GM12873 (cell line): Measurements from ENCODE around the gene PRCC.
A peak's percentile ranks its signal among the peaks of the same experiment; 100 is the strongest.

ENCODE experiments used
- TF ChIP-seq, protein P1 (sequence below): IDR thresholded peaks from 2 replicates; pipeline ENCODE4 v1.5.1; 2012; ENCODE audit warnings: low read depth, mild to moderate bottlenecking, moderate library complexity, low read length, control low read depth; ENCODE audit not compliant: insufficient read depth; ENCODE audit errors: missing control alignments

Gene PRCC

DNA sequence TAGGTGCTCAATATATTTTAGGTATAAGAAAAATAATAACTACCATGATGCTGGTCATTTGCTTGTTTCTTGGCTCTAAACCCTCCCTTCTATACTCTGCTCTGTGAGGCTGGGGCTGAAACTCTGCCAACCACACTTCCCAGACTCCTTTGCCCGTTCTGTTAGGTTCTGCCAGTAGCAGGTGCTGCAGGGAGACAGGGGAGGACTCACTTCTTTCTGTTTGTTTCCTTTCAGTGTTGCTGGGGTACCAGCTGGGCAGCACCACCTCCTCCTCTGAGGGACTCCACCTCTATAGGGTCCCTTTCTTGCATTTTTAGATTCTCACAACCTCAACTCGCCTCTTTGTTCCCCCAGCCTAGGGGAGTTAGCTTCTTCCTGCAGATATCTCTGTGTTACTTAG lies 66.3 kb downstream of the PRCC start:
- TF ChIP-seq, protein P1, sequence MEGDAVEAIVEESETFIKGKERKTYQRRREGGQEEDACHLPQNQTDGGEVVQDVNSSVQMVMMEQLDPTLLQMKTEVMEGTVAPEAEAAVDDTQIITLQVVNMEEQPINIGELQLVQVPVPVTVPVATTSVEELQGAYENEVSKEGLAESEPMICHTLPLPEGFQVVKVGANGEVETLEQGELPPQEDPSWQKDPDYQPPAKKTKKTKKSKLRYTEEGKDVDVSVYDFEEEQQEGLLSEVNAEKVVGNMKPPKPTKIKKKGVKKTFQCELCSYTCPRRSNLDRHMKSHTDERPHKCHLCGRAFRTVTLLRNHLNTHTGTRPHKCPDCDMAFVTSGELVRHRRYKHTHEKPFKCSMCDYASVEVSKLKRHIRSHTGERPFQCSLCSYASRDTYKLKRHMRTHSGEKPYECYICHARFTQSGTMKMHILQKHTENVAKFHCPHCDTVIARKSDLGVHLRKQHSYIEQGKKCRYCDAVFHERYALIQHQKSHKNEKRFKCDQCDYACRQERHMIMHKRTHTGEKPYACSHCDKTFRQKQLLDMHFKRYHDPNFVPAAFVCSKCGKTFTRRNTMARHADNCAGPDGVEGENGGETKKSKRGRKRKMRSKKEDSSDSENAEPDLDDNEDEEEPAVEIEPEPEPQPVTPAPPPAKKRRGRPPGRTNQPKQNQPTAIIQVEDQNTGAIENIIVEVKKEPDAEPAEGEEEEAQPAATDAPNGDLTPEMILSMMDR = no peak

DNA sequence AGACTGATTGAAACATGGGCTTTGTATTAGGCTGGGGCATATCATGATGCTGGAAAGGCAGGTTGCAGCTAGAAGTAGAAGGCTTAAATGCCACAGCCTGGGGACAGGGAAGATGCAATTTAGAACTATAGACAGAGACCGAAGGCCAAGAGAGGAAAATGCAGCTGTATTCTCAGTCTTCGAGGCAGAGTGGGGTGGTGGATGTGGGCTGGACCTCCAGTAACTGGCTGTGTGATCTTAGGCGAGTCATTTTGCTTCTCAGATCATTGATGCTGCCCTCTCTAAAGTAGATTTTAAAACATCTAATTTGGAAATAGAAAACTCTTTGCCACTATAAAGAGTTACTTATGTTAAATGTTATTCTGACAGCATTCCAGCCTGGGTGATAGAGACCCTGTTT lies 67.0 kb downstream of the PRCC start:
- TF ChIP-seq, protein P1 = no peak

DNA sequence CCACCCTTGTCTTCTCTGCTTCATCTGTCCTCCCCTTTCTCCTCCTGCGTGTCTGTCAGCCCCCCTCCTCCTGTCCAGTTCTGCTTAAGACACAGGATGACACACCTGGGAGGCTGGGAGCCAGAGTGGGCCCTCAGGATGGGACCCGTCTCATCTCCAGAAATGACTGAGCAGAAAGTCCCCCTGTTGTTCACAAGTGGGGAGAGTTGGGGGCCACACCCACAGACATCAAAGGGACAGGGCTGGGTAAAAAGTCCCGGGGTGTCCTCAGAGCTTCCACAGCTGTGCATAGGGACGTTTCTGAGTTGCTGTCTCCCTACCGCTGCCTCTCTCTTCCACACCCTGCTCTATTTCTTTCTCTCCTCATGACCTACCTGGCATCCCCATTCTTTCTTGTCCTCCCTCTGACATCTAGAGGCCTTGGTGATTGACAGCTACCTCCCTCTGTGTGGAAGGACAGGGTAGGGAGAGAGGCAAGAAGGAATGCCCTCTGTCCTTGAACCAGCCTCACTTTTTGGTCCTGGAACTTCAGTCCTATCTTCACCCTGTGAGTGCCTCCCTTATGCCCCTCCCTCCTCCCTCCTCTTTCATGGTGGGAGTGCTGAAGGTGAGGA lies 68.8 kb downstream of the PRCC start:
- TF ChIP-seq, protein P1 = no peak

DNA sequence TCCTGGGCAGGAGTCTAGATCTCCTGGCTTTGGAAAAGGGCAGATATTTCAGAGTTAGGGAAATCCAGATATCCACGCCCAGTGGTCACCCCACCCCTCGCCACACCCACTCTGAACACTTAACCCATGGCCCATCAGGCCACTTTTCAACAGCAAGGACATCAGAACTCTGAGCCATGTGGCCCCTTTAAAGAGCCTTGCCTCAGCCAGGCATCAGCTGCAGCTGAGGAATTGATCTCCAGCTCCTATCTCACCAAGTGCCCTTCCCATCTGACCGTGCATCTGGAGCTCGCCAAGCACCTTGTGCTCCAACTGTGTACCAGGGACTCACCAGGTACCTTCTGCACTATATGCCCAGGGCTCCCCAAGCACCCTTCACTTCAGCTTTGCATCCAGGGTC lies 69.6 kb downstream of the PRCC start:
- TF ChIP-seq, protein P1 = no peak

DNA sequence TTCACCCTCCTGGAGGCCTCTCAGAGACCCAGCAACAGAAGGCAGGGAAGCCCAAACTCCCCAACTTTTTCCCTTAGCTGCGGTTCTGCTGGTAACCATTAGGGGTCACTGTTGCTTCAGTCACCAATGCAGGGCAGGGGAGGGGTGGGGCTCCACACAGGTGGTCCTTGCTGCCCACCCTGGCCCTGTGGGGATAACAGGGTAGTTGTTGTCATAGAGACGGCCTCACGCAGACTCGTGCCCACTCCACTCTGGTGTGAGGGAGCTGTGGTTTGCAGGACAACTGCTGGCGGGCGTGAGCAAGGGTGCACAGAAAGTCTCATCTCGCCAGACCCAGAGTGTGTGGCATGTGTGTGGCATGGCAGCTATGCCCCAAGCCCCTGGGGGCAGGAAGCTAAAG lies 71.6 kb downstream of the PRCC start:
- TF ChIP-seq, protein P1 = peak; percentile 89

DNA sequence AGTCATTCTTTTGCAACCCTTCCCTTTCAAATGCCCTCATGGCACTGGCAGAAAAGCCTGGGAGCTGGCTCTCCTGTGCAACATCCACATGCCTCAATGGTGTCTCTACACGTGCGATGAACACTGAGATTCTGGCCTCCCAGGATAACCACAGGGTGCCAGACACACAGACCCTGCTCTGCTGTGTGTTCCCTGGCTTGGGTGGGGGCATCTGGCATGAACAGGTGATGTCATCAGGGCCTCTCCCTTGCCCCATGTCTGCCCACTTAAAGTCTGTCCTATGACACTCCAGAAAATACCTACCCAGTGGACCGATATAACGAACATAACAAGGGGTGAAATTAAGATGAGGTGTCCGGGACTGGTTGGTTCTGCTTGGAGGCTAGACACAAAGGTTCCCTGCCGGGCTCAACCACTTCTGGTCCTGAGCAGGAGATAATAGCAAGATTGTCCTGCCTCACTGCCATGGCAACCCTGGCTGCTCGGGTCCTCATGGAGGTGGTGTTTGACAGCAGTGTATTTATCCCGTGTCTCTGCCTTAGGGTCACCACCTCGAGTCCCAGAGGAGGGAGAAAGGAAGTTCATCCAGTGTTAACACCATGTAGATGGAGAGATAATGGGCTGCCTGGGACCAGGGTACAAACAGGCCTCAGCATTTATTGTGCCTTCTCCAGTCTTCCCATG lies 72.2 kb downstream of the PRCC start:
- TF ChIP-seq, protein P1 = no peak

DNA sequence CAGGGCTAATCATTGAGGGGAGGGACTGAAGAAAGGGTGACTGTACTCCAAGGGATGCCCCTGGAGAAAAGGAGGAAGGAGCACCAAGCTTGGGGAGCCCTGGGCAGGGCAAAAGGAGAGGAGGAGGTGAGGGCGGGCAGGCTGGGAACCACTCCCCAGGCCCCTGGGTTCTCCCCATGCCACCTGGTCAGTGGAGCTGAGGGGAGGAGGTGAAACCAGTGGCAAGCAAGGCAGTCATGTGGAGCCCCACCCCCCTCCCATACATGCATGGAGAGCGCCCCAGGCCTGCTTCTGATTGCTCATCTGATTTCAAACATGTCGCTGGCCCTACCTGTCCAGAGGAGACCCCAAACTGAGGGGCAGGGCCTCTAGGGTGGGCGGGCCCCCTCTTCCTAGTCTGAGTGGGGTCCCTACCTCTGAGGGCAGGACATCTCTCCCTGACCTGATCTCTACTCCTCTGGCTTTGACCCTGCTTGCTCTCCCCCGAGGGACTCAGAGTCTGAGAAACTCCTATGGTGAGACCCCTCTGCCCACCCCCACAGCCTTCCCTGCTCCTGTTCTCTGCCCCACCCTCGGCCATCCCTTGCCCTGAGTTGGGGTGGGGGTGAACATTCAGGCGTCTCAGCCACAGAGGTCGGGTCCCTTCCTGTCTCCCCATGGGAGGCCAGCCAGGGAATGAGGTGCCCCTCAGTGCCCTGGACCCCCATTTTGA lies 73.0 kb downstream of the PRCC start:
- TF ChIP-seq, protein P1 = no peak
